Measurements from ENCODE around the gene CNTNAP4. TPM values are rescaled to one million over a fixed set of nuclear protein-coding genes. Genes with fewer than 3 reads are reported as not detected.
A peak's percentile ranks its signal among the peaks of the same experiment; 100 is the strongest.

CNTNAP4 gene
- total RNA-seq, 1 experiment from 2014 or later, result not detected

- CTCF ChIA-PET, result no interaction called here
- Histone ChIP-seq H3K79me2 (ENCODE audit: low read length) (no peaks in the 10 kb centered on the region), H3K4me3 (ENCODE audit: low read length) (no peak overlapping the region), H3K9me2 (replicated peaks; ENCODE audit: low read length) (no peaks in the 10 kb centered on the region), H4K20me1 (ENCODE audit: low read length) (no peaks in the 10 kb centered on the region), H3K4me1 (ENCODE audit: insufficient read depth, low read length) (no peaks in the 10 kb centered on the region), H3K27me3 (ENCODE audit: low read length) (peaks cover 14% of the 10 kb centered on the region; the same call in 1 of the 2 replicates), H3F3A (ENCODE audit: low read length, unreplicated experiment) (no peaks in the 10 kb centered on the region), H3K36me3 (ENCODE audit: low read depth, low read length) (no peaks in the 10 kb centered on the region), H3K9ac (ENCODE audit: low read length) (no peak overlapping the region), H3K27ac (ENCODE audit: low read length) (no peak overlapping the region), H3K9me3 (ENCODE audit: low read length) (no peaks in the 10 kb centered on the region), H2AFZ (ENCODE audit: low read length) (0 out of 2 replicates have a peak overlapping the region, but pooled peaks have one; percentile 48), H3K4me2 (ENCODE audit: low read length) (0 out of 2 replicates have a peak overlapping the region, but pooled peaks have one; percentile 19)
- DNase-seq (no peak), ATAC-seq (no peak)
- BruUV-seq (replicated peaks), result no TSS peak
- TF ChIP-seq, protein P1, sequence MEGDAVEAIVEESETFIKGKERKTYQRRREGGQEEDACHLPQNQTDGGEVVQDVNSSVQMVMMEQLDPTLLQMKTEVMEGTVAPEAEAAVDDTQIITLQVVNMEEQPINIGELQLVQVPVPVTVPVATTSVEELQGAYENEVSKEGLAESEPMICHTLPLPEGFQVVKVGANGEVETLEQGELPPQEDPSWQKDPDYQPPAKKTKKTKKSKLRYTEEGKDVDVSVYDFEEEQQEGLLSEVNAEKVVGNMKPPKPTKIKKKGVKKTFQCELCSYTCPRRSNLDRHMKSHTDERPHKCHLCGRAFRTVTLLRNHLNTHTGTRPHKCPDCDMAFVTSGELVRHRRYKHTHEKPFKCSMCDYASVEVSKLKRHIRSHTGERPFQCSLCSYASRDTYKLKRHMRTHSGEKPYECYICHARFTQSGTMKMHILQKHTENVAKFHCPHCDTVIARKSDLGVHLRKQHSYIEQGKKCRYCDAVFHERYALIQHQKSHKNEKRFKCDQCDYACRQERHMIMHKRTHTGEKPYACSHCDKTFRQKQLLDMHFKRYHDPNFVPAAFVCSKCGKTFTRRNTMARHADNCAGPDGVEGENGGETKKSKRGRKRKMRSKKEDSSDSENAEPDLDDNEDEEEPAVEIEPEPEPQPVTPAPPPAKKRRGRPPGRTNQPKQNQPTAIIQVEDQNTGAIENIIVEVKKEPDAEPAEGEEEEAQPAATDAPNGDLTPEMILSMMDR (conservative IDR thresholded peaks at IDR 0.05; ENCODE audit: low read depth, low read length), result no peak
- TF ChIP-seq EZH2phosphoT487 (IDR thresholded peaks at IDR 0.05; ENCODE audit: borderline replicate concordance, low read length), result no peak
- intact Hi-C loops (cut with micrococcal nuclease), result no loop called here
- POLR2A ChIA-PET (ENCODE audit: unreplicated experiment), result no interaction called here
Observed at GRCh38 chr16:76235025-76235424, 42.2 kb upstream of the CNTNAP4 start.

GRCh38 chr16:76235426-76235825 lies 41.8 kb upstream of the CNTNAP4 start:
- ChIA-PET CTCF (no interaction called here), POLR2A (ENCODE audit: unreplicated experiment) (no interaction called here)
- Histone ChIP-seq H3K79me2 (ENCODE audit: low read length) (no peaks in the 10 kb centered on the region), H3K9ac (ENCODE audit: low read length) (no peak overlapping the region), H3K4me3 (ENCODE audit: low read length) (no peak overlapping the region), H3K36me3 (ENCODE audit: low read depth, low read length) (no peaks in the 10 kb centered on the region), H2AFZ (ENCODE audit: low read length) (0 out of 2 replicates have a peak overlapping the region, but pooled peaks have one; percentile 48), H3K9me2 (replicated peaks; ENCODE audit: low read length) (no peaks in the 10 kb centered on the region), H3K4me2 (ENCODE audit: low read length) (0 out of 2 replicates have a peak overlapping the region, but pooled peaks have one; percentile 19), H3F3A (ENCODE audit: low read length, unreplicated experiment) (no peaks in the 10 kb centered on the region), H4K20me1 (ENCODE audit: low read length) (no peaks in the 10 kb centered on the region), H3K9me3 (ENCODE audit: low read length) (no peaks in the 10 kb centered on the region), H3K27ac (ENCODE audit: low read length) (no peak overlapping the region), H3K4me1 (ENCODE audit: insufficient read depth, low read length) (no peaks in the 10 kb centered on the region), H3K27me3 (ENCODE audit: low read length) (peaks cover 14% of the 10 kb centered on the region; the same call in 1 of the 2 replicates)
- DNase-seq (no peak), ATAC-seq (no peak)
- BruUV-seq (replicated peaks), result no TSS peak
- no peak for TF ChIP-seq EZH2phosphoT487 (IDR thresholded peaks at IDR 0.05; ENCODE audit: borderline replicate concordance, low read length)
- TF ChIP-seq, protein P1 (conservative IDR thresholded peaks at IDR 0.05; ENCODE audit: low read depth, low read length), result no peak
- intact Hi-C loops (cut with micrococcal nuclease), result no loop called here

DNA sequence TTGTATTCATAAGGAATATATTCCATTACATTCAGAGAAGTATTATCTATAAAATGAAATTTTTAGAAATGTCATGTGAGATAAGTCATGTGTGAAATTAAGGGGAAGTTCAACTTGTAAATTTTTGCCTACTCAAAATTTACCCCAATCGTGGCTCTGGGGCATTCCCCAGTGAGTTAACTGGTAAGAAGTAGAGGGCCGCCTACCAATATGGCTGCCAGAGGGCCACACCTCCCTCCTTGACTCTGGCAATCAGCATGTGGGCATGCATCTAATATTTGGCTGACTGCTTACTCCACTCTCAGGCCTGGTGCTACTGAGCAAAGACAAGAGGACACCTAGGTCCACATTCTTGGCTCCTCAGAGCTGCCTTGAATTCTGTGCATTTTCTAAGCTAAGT lies 39.7 kb upstream of the CNTNAP4 start:
- H3K79me2 ChIP-seq (ENCODE audit: low read length), result no peaks in the 10 kb centered on the region
- no peaks in the 10 kb centered on the region for H3K9me2 ChIP-seq (replicated peaks; ENCODE audit: low read length)
- DNase-seq (no peak), ATAC-seq (no peak)
- H3F3A ChIP-seq (ENCODE audit: low read length, unreplicated experiment), result no peaks in the 10 kb centered on the region
- intact Hi-C loops (cut with micrococcal nuclease), result no loop called here
- TF ChIP-seq, protein P1 (conservative IDR thresholded peaks at IDR 0.05; ENCODE audit: low read depth, low read length), result no peak
- no peak for TF ChIP-seq EZH2 (IDR thresholded peaks at IDR 0.05; ENCODE audit: low read length, unreplicated experiment)
- TF ChIP-seq EZH2phosphoT487 (IDR thresholded peaks at IDR 0.05; ENCODE audit: borderline replicate concordance, low read length), result no peak
- no peak overlapping the region for H3K4me3 ChIP-seq (ENCODE audit: low read length)
- H4K20me1 ChIP-seq (ENCODE audit: low read length), result no peaks in the 10 kb centered on the region
- H3K27ac ChIP-seq (ENCODE audit: low read length), result no peak overlapping the region
- POLR2A ChIA-PET (ENCODE audit: unreplicated experiment), result no interaction called here
- no peaks in the 10 kb centered on the region for H3K36me3 ChIP-seq (ENCODE audit: low read depth, low read length)
- no TSS peak for BruUV-seq (replicated peaks)
- no peaks in the 10 kb centered on the region for H3K4me1 ChIP-seq (ENCODE audit: insufficient read depth, low read length)
- CTCF ChIA-PET, result no interaction called here
- no peak overlapping the region for H3K4me2 ChIP-seq (ENCODE audit: low read length)
- no peak overlapping the region for H2AFZ ChIP-seq (ENCODE audit: low read length)
- no peaks in the 10 kb centered on the region for H3K9me3 ChIP-seq (ENCODE audit: low read length)
- H3K27me3 ChIP-seq (ENCODE audit: low read length), result peaks cover 14% of the 10 kb centered on the region; the same call in 1 of the 2 replicates
- H3K9ac ChIP-seq (ENCODE audit: low read length), result no peak overlapping the region

All from PC-3 (cell line).